Measurements from ENCODE around the gene UCN2.

- TF ChIP-seq POLR2A (IDR thresholded peaks at IDR 0.05): no peak
- TF ChIP-seq CTCF (IDR thresholded peaks at IDR 0.05): no peak
Observed at GRCh38 chr3:48553361-48553760, 10.2 kb downstream of the UCN2 start.

Measured in uterus (tissue), 2 donors.